T-cell (primary cell): ENCODE results near the gene KSR1. TPM values are rescaled to one million over a fixed set of nuclear protein-coding genes. Genes with fewer than 3 reads are reported as not detected.
A peak's percentile ranks its signal among the peaks of the same experiment; 100 is the strongest.
"Not testable (repeated sequence)": the region's sequence is repeated elsewhere in the genome, so short reads cannot be mapped to it uniquely, and the experiment has no call there.

Experiments used
- ATAC-seq, 4 experiments: fragments of 200-7000 bp in 3 of 4; fragments of 150-1000 bp in 1 of 4; cut with Tn5 transposase; replicated peaks in 1 of 4; 1 replicate in 3 of 4; 2 replicates in 1 of 4; pipeline ENCODE4 v1.10.0; 2021; ENCODE audit warnings: moderate library complexity in 3 of 4, mild to moderate bottlenecking in 2 of 4, moderate number of reproducible peaks in 1 of 4
- CTCF ChIA-PET, 2 donors: fragments of 300-600 bp; sonication (Branson Sonifier 250); formaldehyde crosslinking; loops; one replicate each; lab custom pipeline; 2022; ENCODE audit warnings: antibody characterized with exemption in 2 of 2; lab: Charles Lee
- POLR2A ChIA-PET, 2 donors: fragments of 300-600 bp; sonication (Branson Sonifier 250); formaldehyde crosslinking; loops; one replicate each; lab custom pipeline; 2022; ENCODE audit warnings: antibody characterized with exemption in 2 of 2; lab: Charles Lee
- DNase-seq, 35 experiments: peaks; one replicate each; pipeline versions ENCODE4 v3.0.0 to v3.0.0-alpha.2; 2013 to 2023
- H3K27ac ChIP-seq: one replicate; pipeline ENCODE4 v1.5.1; 2013; ENCODE audit warnings: low read length
- H3K27me3 ChIP-seq, 2 experiments: replicated peaks in 1 of 2; 1 replicate in 1 of 2; 2 replicates in 1 of 2; pipeline versions ENCODE4 v1.6.1 to v1.7.0; 2013; ENCODE audit warnings: low read length in 1 of 2, mixed read lengths in 1 of 2; ENCODE audit not compliant: control insufficient read depth in 2 of 2, insufficient read depth in 2 of 2; ENCODE audit errors: extremely low read depth in 1 of 2
- H3K36me3 ChIP-seq, 2 donors: 1 replicate in 1 of 2; 2 replicates in 1 of 2; pipeline versions ENCODE4 v1.6.1 to v1.7.0; 2013; ENCODE audit warnings: low read length in 1 of 2; ENCODE audit not compliant: control insufficient read depth in 2 of 2, insufficient read depth in 1 of 2; ENCODE audit errors: extremely low read depth in 1 of 2
- H3K4me1 ChIP-seq, 2 experiments: 1 replicate in 1 of 2; 2 replicates in 1 of 2; pipeline versions ENCODE4 v1.6.1 to v1.7.0; 2013; ENCODE audit warnings: low read length in 2 of 2, mixed read lengths in 1 of 2; ENCODE audit not compliant: insufficient read depth in 2 of 2, control insufficient read depth in 1 of 2; ENCODE audit errors: extremely low read depth in 1 of 2
- H3K4me3 ChIP-seq, 2 donors: 1 replicate in 1 of 2; 2 replicates in 1 of 2; pipeline versions ENCODE4 v1.5.1 to v1.7.0; 2013; ENCODE audit warnings: mild to moderate bottlenecking in 2 of 2, low read length in 1 of 2, moderate library complexity in 1 of 2; ENCODE audit not compliant: control insufficient read depth in 1 of 2; ENCODE audit errors: extremely low read depth in 1 of 2
- H3K9me3 ChIP-seq: 2 replicates; pipeline ENCODE4 v1.7.0; 2013
- H3K27ac Mint-ChIP-seq, 2 donors: one replicate each; pipeline ENCODE4 v1.8.0; 2020 to 2021; ENCODE audit warnings: mild to moderate bottlenecking in 2 of 2, mixed read lengths in 2 of 2
- H3K27me3 Mint-ChIP-seq, 2 donors: one replicate each; pipeline ENCODE4 v1.8.0; 2021 to 2022; ENCODE audit warnings: mixed read lengths in 2 of 2
- H3K36me3 Mint-ChIP-seq: one replicate; pipeline ENCODE4 v1.8.0; 2021; ENCODE audit warnings: mixed read lengths
- H3K4me1 Mint-ChIP-seq, 3 donors: one replicate each; pipeline ENCODE4 v1.8.0; 2020 to 2022; ENCODE audit warnings: mixed read lengths in 3 of 3, mild to moderate bottlenecking in 1 of 3
- H3K4me3 Mint-ChIP-seq, 3 donors: one replicate each; pipeline ENCODE4 v1.8.0; 2020 to 2022; ENCODE audit warnings: mild to moderate bottlenecking in 3 of 3, mixed read lengths in 3 of 3, moderate library complexity in 3 of 3
- H3K9me3 Mint-ChIP-seq, 3 donors: one replicate each; pipeline ENCODE4 v1.8.0; 2020 to 2022; ENCODE audit warnings: mixed read lengths in 3 of 3
- WGBS: methylation state at CpG from one replicate; pipeline ENCODE4 v1.1.5; 2013; ENCODE audit warnings: missing lambda C conversion rate; ENCODE audit not compliant: insufficient coverage; 5-methylcytosine and 5-hydroxymethylcytosine counted together
- total RNA-seq, 35 experiments: library from RNA in 6 of 35; stranded (reverse) in 6 of 35; fragments of 120-200 nt in 1 of 35; gene quantifications; one replicate each; pipeline versions ENCODE4 v1.2.1 to v1.2.4 and lab custom pipeline; 2013 to 2026

The KSR1 gene
- total RNA-seq, 5 donors from 2014 or later (not counting 1 experiment from before 2014, with no cell fraction given): 26.8 to 35.8 (median 27.6) TPM

GRCh38 chr17:27637818-27638217 lies 181.6 kb downstream of the KSR1 start:
- H3K27me3 ChIP-seq, POLR2A ChIA-PET, DNase-seq, H3K27me3 Mint-ChIP-seq, H3K27ac ChIP-seq, H3K4me3 ChIP-seq, H3K4me1 ChIP-seq, H3K9me3 ChIP-seq, H3K4me3 Mint-ChIP-seq, CTCF ChIA-PET, ATAC-seq, H3K9me3 Mint-ChIP-seq, H3K27ac Mint-ChIP-seq: not testable (repeated sequence)
- H3K36me3 Mint-ChIP-seq: peaks cover 25% of the 10 kb centered on the region
- peaks cover 0 to 21% of the 10 kb centered on the region in 2 donors for H3K36me3 ChIP-seq
- H3K4me1 Mint-ChIP-seq: peaks cover 14 to 28% (median 24%) of the 10 kb centered on the region in 3 donors
- no CpG with 5 or more reads among the region's 7 CpGs for WGBS

- Mint-ChIP-seq H3K36me3 (peaks cover 25% of the 10 kb centered on the region), H3K4me1 (peaks cover 10 to 22% (median 18%) of the 10 kb centered on the region in 3 donors)
- WGBS: no CpG with 5 or more reads among the region's 5 CpGs
- CTCF ChIA-PET: interaction anchor here in 1 of 2 donors (1.3 kb wide), 1 partner anchor 11 kb away, joined by 3 read pairs; no protein-coding TSS in a partner anchor
- peaks cover 0 to 21% of the 10 kb centered on the region in 2 donors for H3K36me3 ChIP-seq
- ATAC-seq, H3K9me3 Mint-ChIP-seq, H3K4me3 ChIP-seq, POLR2A ChIA-PET, H3K4me1 ChIP-seq, H3K27me3 ChIP-seq, H3K27me3 Mint-ChIP-seq, H3K4me3 Mint-ChIP-seq, H3K9me3 ChIP-seq, DNase-seq, H3K27ac Mint-ChIP-seq, H3K27ac ChIP-seq: not testable (repeated sequence)
Measured at GRCh38 chr17:27638415-27638914, 182.2 kb downstream of the KSR1 start.

- no peaks in the 10 kb centered on the region for H3K9me3 ChIP-seq
- CTCF ChIA-PET: no interaction called here
- H3K27ac Mint-ChIP-seq: no peak overlapping the region
- H3K27ac ChIP-seq: no peak overlapping the region
- H3K36me3 Mint-ChIP-seq: peaks cover 29% of the 10 kb centered on the region
- peaks cover 0 to 21% of the 10 kb centered on the region in 2 donors for H3K36me3 ChIP-seq
- H3K4me3 ChIP-seq: no peak overlapping the region
- H3K4me1 Mint-ChIP-seq: peaks cover 0 to 2% (median under 1%) of the 10 kb centered on the region in 3 donors
- no peaks in the 10 kb centered on the region for H3K4me1 ChIP-seq
- no peak overlapping the region for H3K4me3 Mint-ChIP-seq
- WGBS: no CpG with 5 or more reads among the region's 4 CpGs
- ATAC-seq: no peak
- H3K27me3 ChIP-seq: no peaks in the 10 kb centered on the region
- no peak for DNase-seq
- no peaks in the 10 kb centered on the region for H3K9me3 Mint-ChIP-seq
- POLR2A ChIA-PET: no interaction called here
- no peaks in the 10 kb centered on the region for H3K27me3 Mint-ChIP-seq
Measured at GRCh38 chr17:27640790-27641189, 184.5 kb downstream of the KSR1 start.

- Mint-ChIP-seq H3K27me3 (no peaks in the 10 kb centered on the region), H3K27ac (no peak overlapping the region), H3K36me3 (peaks cover 42% of the 10 kb centered on the region), H3K4me1 (peaks cover 0 to 4% (median 3%) of the 10 kb centered on the region in 3 donors), H3K4me3 (no peak overlapping the region), H3K9me3 (no peaks in the 10 kb centered on the region)
- DNase-seq (no peak), ATAC-seq (no peak)
- H3K9me3 ChIP-seq: no peaks in the 10 kb centered on the region
- peaks cover 0 to 2% of the 10 kb centered on the region in 2 experiments for H3K4me1 ChIP-seq
- H3K36me3 ChIP-seq: peaks cover 8 to 19% of the 10 kb centered on the region in 2 donors
- WGBS: 98% methylated on average over 6 of the region's 9 CpGs
- no peaks in the 10 kb centered on the region for H3K27me3 ChIP-seq
- CTCF ChIA-PET: no interaction called here
- POLR2A ChIA-PET: no interaction called here
- no peak overlapping the region for H3K4me3 ChIP-seq
- no peak overlapping the region for H3K27ac ChIP-seq
Measured at GRCh38 chr17:27644586-27644985, 188.3 kb downstream of the KSR1 start.

GRCh38 chr17:27645621-27646020 lies 189.4 kb downstream of the KSR1 start:
- CTCF ChIA-PET: interaction anchor here in 1 of 2 donors (1.6 kb wide), 1 partner anchor 36 kb away, joined by 5 read pairs; no protein-coding TSS in a partner anchor
- H3K27ac ChIP-seq, H3K4me1 Mint-ChIP-seq, H3K4me3 ChIP-seq, H3K27me3 Mint-ChIP-seq, H3K4me1 ChIP-seq, H3K9me3 ChIP-seq, H3K9me3 Mint-ChIP-seq, POLR2A ChIA-PET, H3K4me3 Mint-ChIP-seq, H3K27ac Mint-ChIP-seq, DNase-seq, H3K27me3 ChIP-seq: not testable (repeated sequence)
- peaks cover 8 to 13% of the 10 kb centered on the region in 2 donors for H3K36me3 ChIP-seq
- H3K36me3 Mint-ChIP-seq: peaks cover 35% of the 10 kb centered on the region
- WGBS: no CpG with 5 or more reads among the region's 10 CpGs
- ATAC-seq: peak in 2 of 4 experiments; percentile 41 to 49

- H3K36me3 Mint-ChIP-seq: peaks cover 31% of the 10 kb centered on the region
- Histone ChIP-seq H3K27ac (no peak overlapping the region), H3K9me3 (no peaks in the 10 kb centered on the region), H3K27me3 (no peaks in the 10 kb centered on the region), H3K4me3 (no peak overlapping the region), H3K4me1 (peaks cover 0 to 2% of the 10 kb centered on the region in 2 experiments), H3K36me3 (peaks cover 7 to 8% of the 10 kb centered on the region in 2 donors)
- whole genome bisulfite sequencing: 96% methylated on average over 4 of the region's 13 CpGs
- peaks cover 0 to 4% (median 3%) of the 10 kb centered on the region in 3 donors for H3K4me1 Mint-ChIP-seq
- CTCF ChIA-PET: interaction anchor here in 1 of 2 donors (1.6 kb wide), 1 partner anchor 36 kb away, joined by 5 read pairs; no protein-coding TSS in a partner anchor
- POLR2A ChIA-PET: no interaction called here
- no peak for DNase-seq
- no peak for ATAC-seq
- H3K9me3 Mint-ChIP-seq: no peaks in the 10 kb centered on the region
- no peak overlapping the region for H3K4me3 Mint-ChIP-seq
- H3K27ac Mint-ChIP-seq: no peak overlapping the region
- H3K27me3 Mint-ChIP-seq: no peaks in the 10 kb centered on the region
Measured at GRCh38 chr17:27646232-27646631, 190.0 kb downstream of the KSR1 start.
